ENCODE results near the gene SZRD1.

SZRD1 gene

DNA sequence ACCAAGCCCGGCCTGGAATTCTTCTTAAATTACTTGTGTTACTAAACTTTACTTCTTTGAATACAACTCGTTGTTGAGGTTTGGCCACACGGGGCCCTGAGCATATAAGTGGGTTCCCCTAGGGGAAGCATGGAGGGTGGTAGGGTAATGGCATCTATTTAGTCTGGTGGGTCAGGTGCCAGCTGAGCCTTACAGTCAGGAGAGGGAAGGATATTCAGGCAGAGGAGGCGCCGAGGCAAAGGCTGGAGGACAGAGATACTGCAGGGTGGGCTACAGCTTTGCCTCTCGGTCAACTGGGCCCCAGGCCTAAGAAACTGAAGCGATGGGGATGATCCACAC, 73.1 kb downstream of the SZRD1 start:
- DNase-seq (ENCODE audit: low read depth in 2 of 2) = no peak

DNA sequence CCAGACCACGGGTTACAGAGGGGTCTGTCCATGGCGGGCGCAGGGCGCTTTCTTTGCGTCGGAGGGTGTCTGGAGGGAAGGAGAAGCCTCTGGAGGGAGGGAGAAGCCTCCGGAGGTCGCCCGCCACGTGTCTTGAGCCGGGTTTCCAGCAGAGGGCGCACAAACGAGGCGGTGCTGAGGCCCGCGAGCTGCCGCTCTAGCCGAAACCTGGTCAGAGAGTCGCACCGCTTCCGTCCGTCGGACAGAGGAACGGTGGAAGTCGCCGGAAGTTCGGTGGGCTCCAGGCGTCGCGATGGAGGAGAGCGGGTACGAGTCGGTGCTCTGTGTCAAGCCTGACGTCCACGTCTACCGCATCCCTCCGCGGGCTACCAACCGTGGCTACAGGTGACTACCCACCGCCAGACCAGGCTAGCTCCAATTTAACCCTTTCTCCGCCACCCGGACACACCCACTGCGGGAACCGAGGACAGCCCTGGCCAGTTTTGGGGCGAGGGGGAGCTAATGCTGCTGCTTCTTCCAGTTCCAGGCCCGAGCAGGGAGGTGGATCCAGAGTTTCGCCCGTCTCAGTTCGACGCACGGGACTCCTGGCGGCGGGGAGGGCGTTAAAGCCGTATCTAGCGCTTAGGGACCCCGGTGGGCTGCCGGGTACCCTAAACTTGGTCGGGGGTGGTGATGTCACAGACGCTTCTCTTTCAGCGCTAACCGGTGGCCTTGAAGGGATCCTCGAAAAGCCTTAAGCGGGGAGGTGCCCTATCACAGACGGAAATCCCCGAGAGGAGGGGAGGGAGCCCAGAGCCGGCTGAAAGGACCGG, 73.6 kb downstream of the SZRD1 start, which contains the start of gene NECAP2:
Gene NECAP2, plus strand, starts transcription at position 255 of the 812 bp plus-strand sequence. Its CDS starts 38 bp downstream, at position 293.
- peak; percentile 91 to 95 for DNase-seq (ENCODE audit: low read depth in 2 of 2)

DNA sequence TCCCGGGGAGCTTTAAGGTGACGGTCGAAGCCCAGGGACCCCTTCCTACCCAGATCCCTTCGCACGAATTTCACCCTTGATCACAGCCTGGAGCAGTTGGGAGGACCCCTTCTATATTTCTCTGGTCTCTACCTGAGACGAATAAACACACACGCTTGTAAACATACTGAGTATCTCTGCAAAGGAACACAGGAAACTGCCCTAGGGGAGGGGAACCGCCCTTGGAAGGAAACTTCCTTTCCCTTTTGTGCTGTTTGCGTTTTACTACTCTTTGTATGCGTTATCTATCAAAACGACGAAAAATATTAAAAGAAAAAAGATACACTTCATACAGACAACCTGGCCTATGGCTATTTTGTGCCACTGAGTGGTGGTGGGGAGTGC, 74.2 kb downstream of the SZRD1 start:
- DNase-seq (ENCODE audit: low read depth in 2 of 2) = no peak

DNA sequence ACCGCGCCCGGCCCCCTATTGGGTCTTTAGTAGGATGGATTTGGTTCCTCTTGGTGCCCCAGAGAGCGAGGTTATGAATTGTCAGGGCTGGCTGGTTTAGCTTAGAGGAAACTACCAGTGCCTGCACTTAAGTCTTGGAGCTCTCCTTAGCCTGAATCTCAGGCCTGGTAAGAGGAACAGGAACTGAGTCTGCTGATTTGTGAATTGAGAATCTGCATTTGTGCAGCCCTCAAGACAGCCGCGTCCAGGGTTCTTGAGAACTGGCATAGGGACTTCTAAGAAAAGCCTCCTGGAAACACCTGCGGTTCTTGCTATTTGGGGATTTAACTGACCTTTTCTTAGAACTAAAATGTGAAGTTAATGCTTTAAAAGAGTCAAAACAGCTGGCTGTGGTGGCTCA, 75.2 kb downstream of the SZRD1 start:
- no peak for DNase-seq (ENCODE audit: low read depth in 2 of 2)

DNA sequence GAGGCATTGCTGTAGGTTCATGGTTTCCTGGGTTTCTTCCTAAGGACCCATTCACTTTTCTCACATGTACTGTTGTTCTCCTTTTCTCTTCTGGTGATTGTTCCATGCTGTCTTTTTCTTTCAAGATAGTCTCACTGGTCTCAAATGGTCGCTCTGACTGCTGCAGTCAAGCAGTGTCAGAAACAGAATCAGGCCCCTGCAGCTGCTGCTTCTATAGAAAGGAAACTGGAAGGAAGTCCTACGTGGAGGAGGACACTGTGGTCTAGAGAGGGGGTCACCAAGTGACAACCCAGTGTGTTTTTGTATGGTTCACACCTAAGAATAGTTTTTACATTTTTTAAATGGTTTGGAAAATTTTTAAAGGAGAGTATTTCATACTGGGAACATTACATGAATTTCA, 75.9 kb downstream of the SZRD1 start:
- DNase-seq (ENCODE audit: low read depth in 2 of 2) = no peak

- DNase-seq (ENCODE audit: low read depth in 2 of 2) = no peak
Measured at GRCh38 chr1:16443975-16444770, 77.1 kb downstream of the SZRD1 start.

DNA sequence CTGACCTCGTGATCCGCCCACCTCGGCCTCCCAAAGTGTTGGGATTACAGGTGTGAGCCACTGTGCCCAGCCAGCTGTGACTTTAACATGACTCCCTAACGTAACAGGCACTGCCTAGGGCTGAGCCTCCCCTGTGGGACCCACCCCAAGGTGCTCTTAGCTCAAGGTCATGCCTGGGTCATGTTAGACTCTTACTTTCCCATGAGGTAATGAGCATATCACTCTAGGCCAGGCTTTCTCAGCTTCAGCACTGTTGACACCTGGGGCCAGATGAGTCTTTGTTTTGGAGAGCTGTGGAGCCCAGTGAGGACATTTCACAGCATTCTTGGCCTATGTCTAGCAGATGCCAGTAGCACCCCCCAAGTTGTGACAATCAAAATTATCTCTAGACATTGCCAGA, 78.0 kb downstream of the SZRD1 start:
- no peak for DNase-seq (ENCODE audit: low read depth in 2 of 2)

DNA sequence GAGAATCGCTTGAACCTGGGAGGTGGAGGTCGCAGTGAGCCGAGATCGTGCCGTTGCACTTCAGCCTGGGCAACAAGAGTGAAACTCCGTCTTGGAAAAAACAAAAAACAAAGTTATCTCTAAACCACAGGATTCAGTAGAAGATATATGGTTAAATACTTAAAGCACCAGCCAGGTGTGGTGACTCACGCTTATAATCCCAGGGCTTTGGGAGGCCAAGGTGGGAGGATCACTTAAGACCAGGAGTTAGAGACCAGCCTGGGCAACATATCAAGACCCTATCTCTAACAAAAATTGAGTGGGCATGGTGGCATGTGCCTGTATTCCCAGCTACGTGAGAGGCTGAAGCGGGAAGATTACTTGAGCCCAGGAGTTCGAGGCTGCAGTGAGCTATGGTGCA, 79.1 kb downstream of the SZRD1 start:
- no peak for DNase-seq (ENCODE audit: low read depth in 2 of 2)

- DNase-seq (ENCODE audit: low read depth in 2 of 2) = no peak
Measured at GRCh38 chr1:16447641-16448040, 80.6 kb downstream of the SZRD1 start.

Data from stimulated activated CD8-positive, alpha-beta memory T cell treated with anti-CD3 and anti-CD28 coated beads, Interleukin-7, amount 100 ng/mL, for 1 hour (primary cell).